Keratinocyte (primary cell): ENCODE results near the gene TMEM174. TPM values are rescaled to one million over a fixed set of nuclear protein-coding genes. Genes with fewer than 3 reads are reported as not detected.
A peak's percentile ranks its signal among the peaks of the same experiment; 100 is the strongest.

Experiments used
- DNase-seq: peaks from one replicate; pipeline ENCODE4 v3.0.0-alpha.2; 2011; ENCODE audit warnings: low read depth, missing footprints, low spot score
- FAIRE-seq: peaks from 2 replicates; lab custom pipeline; 2011; peaks lifted over from hg19 to GRCh38; lab: Jason Lieb, UNC
- H2AFZ ChIP-seq: 2 replicates; pipeline ENCODE4 v1.6.0; 2012; ENCODE audit warnings: low read length, control low read depth, inconsistent platforms; ENCODE audit not compliant: control insufficient read depth
- H3K27ac ChIP-seq: 2 replicates; pipeline ENCODE4 v1.5.1; 2011; ENCODE audit warnings: low read length; ENCODE audit not compliant: control insufficient read depth, insufficient read depth
- H3K27me3 ChIP-seq: 3 replicates; pipeline ENCODE4 v1.6.0; 2011; ENCODE audit warnings: low read length; ENCODE audit not compliant: control insufficient read depth, insufficient read depth; ENCODE audit errors: extremely low read depth
- H3K36me3 ChIP-seq, 2 experiments: 2 replicates in 1 of 2; 3 replicates in 1 of 2; pipeline ENCODE4 v1.5.1; 2011; ENCODE audit warnings: low read length in 2 of 2, mild to moderate bottlenecking in 1 of 2; ENCODE audit not compliant: control insufficient read depth in 2 of 2, insufficient read depth in 2 of 2; ENCODE audit errors: extremely low read depth in 1 of 2
- H3K4me1 ChIP-seq: 3 replicates; pipeline ENCODE4 v1.5.1; 2011; ENCODE audit warnings: low read length; ENCODE audit not compliant: control insufficient read depth, insufficient read depth; ENCODE audit errors: extremely low read depth
- H3K4me2 ChIP-seq: 3 replicates; pipeline ENCODE4 v1.6.0; 2011; ENCODE audit warnings: low read depth, low read length; ENCODE audit not compliant: control insufficient read depth, insufficient read depth; ENCODE audit errors: extremely low read depth
- H3K4me3 ChIP-seq, 3 experiments: fragments of 200-600 bp in 1 of 3; sonication (generic) in 1 of 3; 2 replicates in 2 of 3; 3 replicates in 1 of 3; pipeline ENCODE4 v1.5.1; 2011 to 2016; ENCODE audit warnings: low read length in 3 of 3, mild to moderate bottlenecking in 3 of 3, control low read depth in 2 of 3, inconsistent platforms in 1 of 3, low read depth in 1 of 3, mixed read lengths in 1 of 3, mixed run types in 1 of 3, moderate library complexity in 1 of 3; ENCODE audit not compliant: control insufficient read depth in 2 of 3, insufficient read depth in 2 of 3; ENCODE audit errors: extremely low read depth in 1 of 3
- H3K79me2 ChIP-seq: 2 replicates; pipeline ENCODE4 v1.6.0; 2012; ENCODE audit warnings: low read length; ENCODE audit not compliant: control insufficient read depth, insufficient read depth
- H3K9ac ChIP-seq: 3 replicates; pipeline ENCODE4 v1.6.0; 2011; ENCODE audit warnings: low read length; ENCODE audit not compliant: control insufficient read depth, insufficient read depth; ENCODE audit errors: extremely low read depth
- H3K9me1 ChIP-seq: 3 replicates; pipeline ENCODE4 v1.6.0; 2011; ENCODE audit warnings: low read length; ENCODE audit not compliant: control insufficient read depth, insufficient read depth; ENCODE audit errors: extremely low read depth
- H3K9me3 ChIP-seq: 2 replicates; pipeline ENCODE4 v1.5.1; 2012; ENCODE audit warnings: low read depth, low read length; ENCODE audit not compliant: control insufficient read depth
- H4K20me1 ChIP-seq: 3 replicates; pipeline ENCODE4 v1.6.0; 2011; ENCODE audit warnings: low read length; ENCODE audit not compliant: control insufficient read depth, insufficient read depth; ENCODE audit errors: extremely low read depth
- CTCF ChIP-seq, 3 experiments: IDR thresholded peaks in 1 of 3; conservative IDR thresholded peaks in 1 of 3; optimal IDR thresholded peaks in 1 of 3; 2 replicates in 2 of 3; 3 replicates in 1 of 3; pipeline versions ENCODE3 to v1.5.1; 2011; ENCODE audit warnings: low read length in 3 of 3, mild to moderate bottlenecking in 3 of 3, moderate library complexity in 2 of 3, control low read depth in 1 of 3, inconsistent platforms in 1 of 3; ENCODE audit not compliant: insufficient read depth in 2 of 3; ENCODE audit errors: extremely low read depth in 1 of 3
- EZH2 ChIP-seq: IDR thresholded peaks from one replicate; pipeline ENCODE4 v1.6.1; 2012; ENCODE audit warnings: inconsistent platforms, mild to moderate bottlenecking, low read length, moderate library complexity
- dilution Hi-C: fragments of 300-500 bp; cut with MboI; formaldehyde crosslinking; loops from one replicate; pipeline ENCODE4 v1.7.0; 2020; ENCODE audit warnings: low sequenced_read_pairs; ENCODE audit not compliant: extremely low pct_ligation_motif_present
- polyA plus RNA-seq, 5 experiments: library from polyadenylated mRNA; depleted of rRNA in 3 of 5; stranded (reverse) in 3 of 5; stranded (forward) in 1 of 5; unstranded in 1 of 5; fragments of >200 nt; gene quantifications; 1 replicate in 1 of 5; 2 replicates in 3 of 5; 3 replicates in 1 of 5; pipeline versions ENCODE4 v1.2.1 to v1.2.3, GENCODE V29; 2011 to 2012; ENCODE audit warnings: missing spikeins in 2 of 5, low read depth in 1 of 5, low replicate concordance in 1 of 5

The TMEM174 gene
- polyA plus RNA-seq, 1 donor (not counting 4 experiments of a cell fraction or from before 2014, with no cell fraction given): not detected

GRCh38 chr5:73136055-73136562, 36.9 kb upstream of the TMEM174 start:
- dilution Hi-C loops: no loop called here
- Histone ChIP-seq H3K4me1 (peaks cover 8% of the 10 kb centered on the region), H3K79me2 (no peaks in the 10 kb centered on the region), H3K36me3 (peaks cover 0 to 2% of the 10 kb centered on the region in 2 experiments), H3K9ac (no peak overlapping the region), H3K4me2 (no peak overlapping the region), H3K9me3 (no peaks in the 10 kb centered on the region), H2AFZ (no peak overlapping the region), H3K27ac (no peak overlapping the region), H3K27me3 (no peaks in the 10 kb centered on the region), H4K20me1 (no peaks in the 10 kb centered on the region), H3K4me3 (no peak overlapping the region), H3K9me1 (no peaks in the 10 kb centered on the region)
- TF ChIP-seq CTCF (optimal IDR thresholded peaks at IDR 0.05 in 1 of 3, IDR thresholded peaks at IDR 0.05 in 1 of 3, conservative IDR thresholded peaks at IDR 0.05 in 1 of 3; ENCODE audit: extremely low read depth in 1 of 3, insufficient read depth in 2 of 3, low read length in 3 of 3) (no peak), EZH2 (no peak)
- DNase-seq (no peak), FAIRE-seq (no peak)

- TF ChIP-seq EZH2 (no peak), CTCF (optimal IDR thresholded peaks at IDR 0.05 in 1 of 3, IDR thresholded peaks at IDR 0.05 in 1 of 3, conservative IDR thresholded peaks at IDR 0.05 in 1 of 3; ENCODE audit: extremely low read depth in 1 of 3, insufficient read depth in 2 of 3, low read length in 3 of 3) (no peak)
- peak; percentile 88 for FAIRE-seq
- Histone ChIP-seq H3K27me3 (no peaks in the 10 kb centered on the region), H2AFZ (peak overlapping the region; percentile 66), H3K4me1 (peaks cover 8% of the 10 kb centered on the region), H3K9ac (no peak overlapping the region), H3K4me3 (no peak overlapping the region), H3K79me2 (no peaks in the 10 kb centered on the region), H4K20me1 (no peaks in the 10 kb centered on the region), H3K9me3 (no peaks in the 10 kb centered on the region), H3K27ac (no peak overlapping the region), H3K9me1 (no peaks in the 10 kb centered on the region), H3K36me3 (no peaks in the 10 kb centered on the region), H3K4me2 (peak overlapping the region; percentile 28)
- dilution Hi-C loops: no loop called here
- DNase-seq: no peak
Observed at GRCh38 chr5:73137563-73138530, 35.1 kb upstream of the TMEM174 start.
